AG09319 (cell line): ENCODE measurements around the gene LSMEM2.

Experiments used
- DNase-seq: peaks from one replicate; pipeline ENCODE4 v3.0.0-alpha.2; 2010; ENCODE audit warnings: low read depth; ENCODE audit errors: extremely low read depth
- TF ChIP-seq, protein P1 (sequence below): IDR thresholded peaks from 2 replicates; pipeline ENCODE4 v1.5.1; 2011; ENCODE audit warnings: low read depth, mild to moderate bottlenecking, inconsistent platforms, low read length, moderate library complexity

Gene LSMEM2

GRCh38 chr3:50278880-50279224, at the start of gene LSMEM2:
Gene LSMEM2 (plus strand): TSS chr3:50279087. CDS start chr3:50279114, 27 bp downstream.
- TF ChIP-seq, protein P1, sequence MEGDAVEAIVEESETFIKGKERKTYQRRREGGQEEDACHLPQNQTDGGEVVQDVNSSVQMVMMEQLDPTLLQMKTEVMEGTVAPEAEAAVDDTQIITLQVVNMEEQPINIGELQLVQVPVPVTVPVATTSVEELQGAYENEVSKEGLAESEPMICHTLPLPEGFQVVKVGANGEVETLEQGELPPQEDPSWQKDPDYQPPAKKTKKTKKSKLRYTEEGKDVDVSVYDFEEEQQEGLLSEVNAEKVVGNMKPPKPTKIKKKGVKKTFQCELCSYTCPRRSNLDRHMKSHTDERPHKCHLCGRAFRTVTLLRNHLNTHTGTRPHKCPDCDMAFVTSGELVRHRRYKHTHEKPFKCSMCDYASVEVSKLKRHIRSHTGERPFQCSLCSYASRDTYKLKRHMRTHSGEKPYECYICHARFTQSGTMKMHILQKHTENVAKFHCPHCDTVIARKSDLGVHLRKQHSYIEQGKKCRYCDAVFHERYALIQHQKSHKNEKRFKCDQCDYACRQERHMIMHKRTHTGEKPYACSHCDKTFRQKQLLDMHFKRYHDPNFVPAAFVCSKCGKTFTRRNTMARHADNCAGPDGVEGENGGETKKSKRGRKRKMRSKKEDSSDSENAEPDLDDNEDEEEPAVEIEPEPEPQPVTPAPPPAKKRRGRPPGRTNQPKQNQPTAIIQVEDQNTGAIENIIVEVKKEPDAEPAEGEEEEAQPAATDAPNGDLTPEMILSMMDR: no peak
- DNase-seq: no peak

- TF ChIP-seq, protein P1: no peak
- no peak for DNase-seq
Measured at GRCh38 chr3:50229490-50229889, 49.4 kb upstream of the LSMEM2 start.

GRCh38 chr3:50230104-50230793, 48.6 kb upstream of the LSMEM2 start:
- no peak for DNase-seq
- TF ChIP-seq, protein P1: no peak

- DNase-seq: no peak
- TF ChIP-seq, protein P1: no peak
Measured at GRCh38 chr3:50230794-50231125, 48.1 kb upstream of the LSMEM2 start.

GRCh38 chr3:50231581-50231980, 47.3 kb upstream of the LSMEM2 start:
- TF ChIP-seq, protein P1: no peak
- DNase-seq: no peak

DNA sequence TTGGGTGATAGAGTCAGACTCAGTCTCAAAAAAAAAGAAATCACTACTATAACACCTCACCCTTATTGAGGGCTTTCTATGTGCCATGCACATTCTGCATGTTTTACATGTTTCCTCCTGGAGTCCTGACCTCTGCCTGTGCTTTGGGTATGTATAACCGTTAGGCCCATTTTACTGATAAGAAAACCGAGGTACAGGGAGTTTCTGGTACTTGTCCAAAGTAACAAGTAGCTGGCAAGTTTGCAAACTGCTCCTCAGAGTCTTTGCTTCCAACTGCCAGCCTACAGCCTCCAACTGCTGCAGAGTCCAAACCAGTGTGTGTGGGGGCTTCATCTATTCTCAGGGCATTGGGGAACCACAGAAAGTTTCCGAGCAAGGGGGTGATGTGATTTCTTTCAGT, 46.6 kb upstream of the LSMEM2 start:
- TF ChIP-seq, protein P1: no peak
- DNase-seq: no peak

GRCh38 chr3:50233176-50233575, 45.7 kb upstream of the LSMEM2 start:
- TF ChIP-seq, protein P1: no peak
- DNase-seq: no peak
